Activated CD8-positive, alpha-beta T cell treated with anti-CD3 and anti-CD28 coated beads, Interleukin-2, amount 10 ng/mL, durations not matched to agents 7 days and 5 days (primary cell): ENCODE measurements around the gene NME5. TPM values are rescaled to one million over a fixed set of nuclear protein-coding genes. Genes with fewer than 3 reads are reported as not detected.

ENCODE experiments used
- ATAC-seq: fragments of 150-1000 bp; cut with Tn5 transposase; one replicate; pipeline ENCODE4 v1.10.0; 2021; ENCODE audit warnings: moderate library complexity
- CTCF ChIA-PET: fragments of 350-600 bp; sonication (Branson Sonifier 250); formaldehyde crosslinking; loops from one replicate; lab custom pipeline; 2021; ENCODE audit warnings: antibody characterized with exemption; lab: Charles Lee
- POLR2A ChIA-PET: fragments of 350-600 bp; sonication (Branson Sonifier 250); formaldehyde crosslinking; loops from one replicate; lab custom pipeline; 2021; ENCODE audit warnings: antibody characterized with exemption; lab: Charles Lee
- DNase-seq: peaks from one replicate; pipeline ENCODE4 v3.0.0-alpha.2; 2020
- H3K27ac Mint-ChIP-seq: one replicate; pipeline ENCODE4 v1.8.0; 2021; ENCODE audit warnings: mild to moderate bottlenecking, mixed read lengths
- H3K27me3 Mint-ChIP-seq: one replicate; pipeline ENCODE4 v1.8.0; 2021; ENCODE audit warnings: low read depth, mixed read lengths
- H3K36me3 Mint-ChIP-seq: one replicate; pipeline ENCODE4 v1.8.0; 2021; ENCODE audit warnings: low read depth, mixed read lengths
- H3K4me1 Mint-ChIP-seq: one replicate; pipeline ENCODE4 v1.8.0; 2021; ENCODE audit warnings: low read depth, mixed read lengths
- H3K4me3 Mint-ChIP-seq: one replicate; pipeline ENCODE4 v1.8.0; 2021; ENCODE audit warnings: mild to moderate bottlenecking, mixed read lengths
- H3K9me3 Mint-ChIP-seq: one replicate; pipeline ENCODE4 v1.8.0; 2022; ENCODE audit warnings: mixed read lengths; ENCODE audit not compliant: insufficient read depth
- total RNA-seq, 2 experiments: library from RNA; stranded (reverse); gene quantifications; one replicate each; pipeline ENCODE4 v1.2.3, GENCODE V29; 2021

NME5 gene
- total RNA-seq, 2 experiments from 2014 or later = not detected

- Mint-ChIP-seq H3K9me3 (no peaks in the 10 kb centered on the region), H3K27ac (no peak overlapping the region), H3K4me1 (no peaks in the 10 kb centered on the region), H3K27me3 (peaks cover 8% of the 10 kb centered on the region), H3K4me3 (no peak overlapping the region), H3K36me3 (no peaks in the 10 kb centered on the region)
- ChIA-PET CTCF (interaction anchor here (0.7 to 0.9 kb wide), 3 partner anchors 21 to 31 kb away, joined by 3 to 5 read pairs (median 3); no protein-coding TSS in a partner anchor), POLR2A (interaction anchor here (0.6 to 0.7 kb wide), 2 partner anchors 17 to 365 kb away, joined by 3 read pairs; no protein-coding TSS in a partner anchor)
- DNase-seq (no peak), ATAC-seq (no peak)
These were observed 36.5 kb downstream of the NME5 start for GRCh38 chr5:138102454-138103318.

GRCh38 chr5:138096997-138097828 lies 42.0 kb downstream of the NME5 start:
- ATAC-seq (no peak), DNase-seq (no peak)
- Mint-ChIP-seq H3K27ac (no peak overlapping the region), H3K4me3 (no peak overlapping the region), H3K9me3 (no peaks in the 10 kb centered on the region), H3K4me1 (peaks cover 26% of the 10 kb centered on the region), H3K36me3 (no peaks in the 10 kb centered on the region), H3K27me3 (peaks cover 8% of the 10 kb centered on the region)
- POLR2A ChIA-PET = no interaction called here
- CTCF ChIA-PET = interaction anchor here (1.4 kb wide), 1 partner anchor 36 kb away, joined by 5 read pairs; no protein-coding TSS in a partner anchor

- Mint-ChIP-seq H3K36me3 (no peaks in the 10 kb centered on the region), H3K4me1 (peaks cover 26% of the 10 kb centered on the region), H3K9me3 (no peaks in the 10 kb centered on the region), H3K4me3 (no peak overlapping the region), H3K27ac (no peak overlapping the region), H3K27me3 (peaks cover 8% of the 10 kb centered on the region)
- DNase-seq = no peak
- ChIA-PET POLR2A (no interaction called here), CTCF (interaction anchor here (1.4 kb wide), 1 partner anchor 37 kb away, joined by 5 read pairs; no protein-coding TSS in a partner anchor)
- no peak for ATAC-seq
These were observed 42.9 kb downstream of the NME5 start for GRCh38 chr5:138096363-138096762.

- no peak for ATAC-seq
- H3K4me3 Mint-ChIP-seq = no peak overlapping the region
- ChIA-PET CTCF (no interaction called here), POLR2A (no interaction called here)
- no peaks in the 10 kb centered on the region for H3K36me3 Mint-ChIP-seq
- no peak for DNase-seq
- H3K27ac Mint-ChIP-seq = no peak overlapping the region
- peaks cover 26% of the 10 kb centered on the region for H3K4me1 Mint-ChIP-seq
- peaks cover 6% of the 10 kb centered on the region for H3K27me3 Mint-ChIP-seq
- no peaks in the 10 kb centered on the region for H3K9me3 Mint-ChIP-seq
These were observed 43.9 kb downstream of the NME5 start for GRCh38 chr5:138095100-138095907.

- H3K36me3 Mint-ChIP-seq = no peaks in the 10 kb centered on the region
- no peak overlapping the region for H3K4me3 Mint-ChIP-seq
- no peak for DNase-seq
- POLR2A ChIA-PET = no interaction called here
- H3K4me1 Mint-ChIP-seq = peaks cover 26% of the 10 kb centered on the region
- CTCF ChIA-PET = interaction anchor here (1.1 kb wide), 1 partner anchor 11 kb away, joined by 6 read pairs; no protein-coding TSS in a partner anchor
- no peak overlapping the region for H3K27ac Mint-ChIP-seq
- no peaks in the 10 kb centered on the region for H3K9me3 Mint-ChIP-seq
- no peak for ATAC-seq
- H3K27me3 Mint-ChIP-seq = no peaks in the 10 kb centered on the region
These were observed 46.2 kb downstream of the NME5 start for GRCh38 chr5:138093036-138093435.

- ATAC-seq (no peak), DNase-seq (no peak)
- Mint-ChIP-seq H3K27me3 (no peaks in the 10 kb centered on the region), H3K4me3 (no peak overlapping the region), H3K36me3 (no peaks in the 10 kb centered on the region), H3K4me1 (peaks cover 23% of the 10 kb centered on the region), H3K27ac (no peak overlapping the region), H3K9me3 (no peaks in the 10 kb centered on the region)
- POLR2A ChIA-PET = no interaction called here
- CTCF ChIA-PET = interaction anchor here (1.1 to 1.9 kb wide), 2 partner anchors 11 to 15 kb away, joined by 6 to 7 read pairs; no protein-coding TSS in a partner anchor
These were observed 46.9 kb downstream of the NME5 start for GRCh38 chr5:138092301-138092700.

GRCh38 chr5:138091685-138092084 lies 47.5 kb downstream of the NME5 start:
- ChIA-PET CTCF (interaction anchor here (0.9 to 1.9 kb wide), 2 partner anchors 14 to 22 kb away, joined by 4 to 7 read pairs; no protein-coding TSS in a partner anchor), POLR2A (no interaction called here)
- Mint-ChIP-seq H3K27me3 (no peaks in the 10 kb centered on the region), H3K36me3 (no peaks in the 10 kb centered on the region), H3K4me1 (peaks cover 16% of the 10 kb centered on the region), H3K27ac (no peak overlapping the region), H3K4me3 (no peak overlapping the region), H3K9me3 (no peaks in the 10 kb centered on the region)
- DNase-seq = no peak
- ATAC-seq = no peak

GRCh38 chr5:138083702-138084101 lies 55.5 kb downstream of the NME5 start, which contains the start of gene WNT8A:
TSS of gene WNT8A (plus strand) at chr5:138084033. CDS start at chr5:138084128, 95 bp downstream.
- ATAC-seq (no peak), DNase-seq (no peak)
- Mint-ChIP-seq H3K27ac (no peak within 1 kb of the TSS), H3K36me3 (no peaks in the 10 kb centered on the region), H3K9me3 (no peaks in the 10 kb centered on the region), H3K4me3 (no peak within 1 kb of the TSS), H3K4me1 (peaks cover 12% of the 10 kb centered on the region), H3K27me3 (no peaks in the 10 kb centered on the region)
- ChIA-PET CTCF (no interaction called here), POLR2A (no interaction called here)

- no peaks in the 10 kb centered on the region for H3K36me3 Mint-ChIP-seq
- POLR2A ChIA-PET = no interaction called here
- no peaks in the 10 kb centered on the region for H3K9me3 Mint-ChIP-seq
- H3K27ac Mint-ChIP-seq = no peak overlapping the region
- DNase-seq (no peak), ATAC-seq (no peak)
- peaks cover 12% of the 10 kb centered on the region for H3K4me1 Mint-ChIP-seq
- no peaks in the 10 kb centered on the region for H3K27me3 Mint-ChIP-seq
- CTCF ChIA-PET = interaction anchor here (0.8 to 8.7 kb wide), 12 partner anchors 9 to 303 kb away, joined by 3 to 89 read pairs (median 5); no protein-coding TSS in a partner anchor
- no peak overlapping the region for H3K4me3 Mint-ChIP-seq
These were observed 57.2 kb downstream of the NME5 start for GRCh38 chr5:138082033-138082432.

- H3K4me1 Mint-ChIP-seq = peaks cover 12% of the 10 kb centered on the region
- POLR2A ChIA-PET = interaction anchor here (0.6 kb wide), 1 partner anchor 324 kb away, joined by 3 read pairs; no protein-coding TSS in a partner anchor
- H3K4me3 Mint-ChIP-seq = no peak overlapping the region
- no peaks in the 10 kb centered on the region for H3K9me3 Mint-ChIP-seq
- H3K27me3 Mint-ChIP-seq = no peaks in the 10 kb centered on the region
- ATAC-seq (no peak), DNase-seq (no peak)
- CTCF ChIA-PET = interaction anchor here (0.5 to 8.7 kb wide), 20 partner anchors 9 to 276 kb away, joined by 3 to 89 read pairs (median 4); partner anchors contain the start of genes CDC25C and NME5
- H3K36me3 Mint-ChIP-seq = no peaks in the 10 kb centered on the region
- H3K27ac Mint-ChIP-seq = no peak overlapping the region
These were observed 61.1 kb downstream of the NME5 start for GRCh38 chr5:138078006-138078643.
